Astrocyte (in vitro differentiated cells and primary cell): Measurements from ENCODE around the gene UBL4B. TPM values are rescaled to one million over a fixed set of nuclear protein-coding genes. Genes with fewer than 3 reads are reported as not detected.

ENCODE experiments used
- DNase-seq: peaks from one replicate; pipeline ENCODE4 v3.0.0-alpha.2; 2010; ENCODE audit warnings: low read depth
- FAIRE-seq: peaks from 2 replicates; lab custom pipeline; 2011; peaks lifted over from hg19 to GRCh38; lab: Jason Lieb, UNC
- H2AFZ ChIP-seq: 2 replicates; pipeline ENCODE4 v1.6.0; 2012; ENCODE audit warnings: low read depth, low read length, inconsistent platforms
- H3K27ac ChIP-seq: 2 replicates; pipeline ENCODE4 v1.5.1; 2011; ENCODE audit warnings: low read depth, low read length, inconsistent platforms
- H3K27me3 ChIP-seq: 2 replicates; pipeline ENCODE4 v1.6.0; 2011; ENCODE audit warnings: low read length, inconsistent platforms; ENCODE audit not compliant: insufficient read depth
- H3K36me3 ChIP-seq: 2 replicates; pipeline ENCODE4 v1.5.1; 2011; ENCODE audit warnings: low read length, inconsistent platforms; ENCODE audit not compliant: insufficient read depth
- H3K4me1 ChIP-seq: 2 replicates; pipeline ENCODE4 v1.5.1; 2011; ENCODE audit warnings: low read length, inconsistent platforms; ENCODE audit not compliant: insufficient read depth
- H3K4me2 ChIP-seq: 2 replicates; pipeline ENCODE4 v1.6.0; 2012; ENCODE audit warnings: low read length, inconsistent platforms
- H3K4me3 ChIP-seq: 2 replicates; pipeline ENCODE4 v1.5.1; 2011; ENCODE audit warnings: low read depth, mild to moderate bottlenecking, low read length, inconsistent platforms; ENCODE audit not compliant: insufficient read depth
- H3K79me2 ChIP-seq: 2 replicates; pipeline ENCODE4 v1.6.0; 2012; ENCODE audit warnings: mild to moderate bottlenecking, low read length, inconsistent platforms; ENCODE audit not compliant: insufficient read depth
- H3K9ac ChIP-seq: 2 replicates; pipeline ENCODE4 v1.6.0; 2012; ENCODE audit warnings: mild to moderate bottlenecking, low read length, inconsistent platforms
- H3K9me3 ChIP-seq: 2 replicates; pipeline ENCODE4 v1.5.1; 2012; ENCODE audit warnings: low read depth, mild to moderate bottlenecking, low read length, inconsistent platforms; ENCODE audit not compliant: insufficient read depth
- H4K20me1 ChIP-seq: 2 replicates; pipeline ENCODE4 v1.6.0; 2012; ENCODE audit warnings: low read length, inconsistent platforms; ENCODE audit not compliant: insufficient read depth
- H3K27ac Mint-ChIP-seq: one replicate; pipeline ENCODE4 v1.8.0; 2021; ENCODE audit warnings: mild to moderate bottlenecking, mixed read lengths; ENCODE audit not compliant: unreplicated experiment
- H3K27me3 Mint-ChIP-seq: one replicate; pipeline ENCODE4 v1.8.0; 2021; ENCODE audit warnings: low read depth, mixed read lengths; ENCODE audit not compliant: unreplicated experiment
- H3K36me3 Mint-ChIP-seq: one replicate; pipeline ENCODE4 v1.8.0; 2021; ENCODE audit warnings: low read depth, mixed read lengths; ENCODE audit not compliant: unreplicated experiment
- H3K4me1 Mint-ChIP-seq: one replicate; pipeline ENCODE4 v1.8.0; 2021; ENCODE audit warnings: low read depth, mixed read lengths; ENCODE audit not compliant: unreplicated experiment
- H3K4me3 Mint-ChIP-seq: one replicate; pipeline ENCODE4 v1.8.0; 2021; ENCODE audit warnings: mild to moderate bottlenecking, moderate library complexity, mixed read lengths; ENCODE audit not compliant: unreplicated experiment
- H3K9me3 Mint-ChIP-seq: one replicate; pipeline ENCODE4 v1.8.0; 2021; ENCODE audit warnings: mild to moderate bottlenecking, mixed read lengths; ENCODE audit not compliant: unreplicated experiment
- EZH2 ChIP-seq: IDR thresholded peaks from 2 replicates; pipeline ENCODE4 v1.6.1; 2012; ENCODE audit warnings: mild to moderate bottlenecking, low read length, inconsistent platforms; ENCODE audit not compliant: insufficient read depth
- total RNA-seq: library from RNA; stranded (reverse); gene quantifications from 2 replicates; pipeline ENCODE4 v1.2.1, GENCODE V29; 2021
- TF ChIP-seq, protein P1 (sequence below): IDR thresholded peaks from 2 replicates; pipeline ENCODE4 v1.5.1; 2011; ENCODE audit warnings: low read depth, mild to moderate bottlenecking, inconsistent platforms, low read length, moderate library complexity; ENCODE audit not compliant: insufficient read depth

The UBL4B gene
- total RNA-seq, 1 donor from 2014 or later: not detected

DNA sequence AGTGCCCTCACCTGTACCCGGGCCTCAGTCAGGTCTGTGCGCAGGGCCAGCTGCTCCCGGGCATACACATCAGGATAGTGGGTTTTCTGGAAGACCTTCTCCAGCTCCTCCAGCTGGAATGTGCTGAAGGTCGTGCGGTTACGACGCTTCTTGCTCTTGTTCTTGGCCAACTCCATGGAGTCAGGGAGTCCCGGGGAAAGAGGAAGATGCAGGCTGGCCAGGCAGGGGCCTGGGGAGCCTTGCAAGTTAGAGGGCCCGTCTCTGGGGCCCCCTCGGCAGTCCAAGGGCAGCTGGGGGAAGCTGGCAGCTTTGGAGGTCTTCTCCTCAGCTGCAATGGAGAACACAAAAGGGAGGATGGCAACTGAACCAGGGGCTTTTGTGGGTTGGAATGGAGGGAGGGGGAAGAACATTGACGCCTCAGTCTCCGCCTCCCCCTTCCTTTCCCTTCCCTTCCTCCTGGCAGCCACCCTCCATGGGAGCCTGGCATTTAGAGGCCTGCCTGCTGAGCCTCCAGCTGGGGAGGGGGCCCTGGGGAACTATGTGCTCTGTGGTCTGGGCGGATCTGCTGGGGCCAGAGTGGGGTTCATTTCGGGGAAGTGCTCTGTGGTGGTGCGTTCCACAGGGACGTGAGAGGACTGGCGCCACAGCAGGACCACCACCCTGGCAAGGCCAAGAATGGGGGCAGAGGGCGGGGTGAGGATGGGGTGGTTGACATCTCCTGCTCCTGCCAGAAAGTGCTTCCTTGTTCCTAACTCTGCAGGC lies 47.5 kb upstream of the UBL4B start:
- Mint-ChIP-seq H3K4me1 (peaks cover 15% of the 10 kb centered on the region), H3K27ac (no peak overlapping the region), H3K36me3 (peaks cover 17% of the 10 kb centered on the region), H3K27me3 (peaks cover 54% of the 10 kb centered on the region), H3K4me3 (no peak overlapping the region), H3K9me3 (peaks cover 8% of the 10 kb centered on the region)
- Histone ChIP-seq H4K20me1 (peaks cover 34% of the 10 kb centered on the region), H3K9me3 (peaks cover 5% of the 10 kb centered on the region), H3K4me1 (no peaks in the 10 kb centered on the region), H3K4me2 (no peak overlapping the region), H3K36me3 (no peaks in the 10 kb centered on the region), H2AFZ (no peak overlapping the region), H3K27me3 (peaks cover 36% of the 10 kb centered on the region), H3K27ac (no peak overlapping the region), H3K4me3 (no peak overlapping the region), H3K9ac (no peak overlapping the region), H3K79me2 (no peaks in the 10 kb centered on the region)
- DNase-seq: no peak
- TF ChIP-seq, protein P1, sequence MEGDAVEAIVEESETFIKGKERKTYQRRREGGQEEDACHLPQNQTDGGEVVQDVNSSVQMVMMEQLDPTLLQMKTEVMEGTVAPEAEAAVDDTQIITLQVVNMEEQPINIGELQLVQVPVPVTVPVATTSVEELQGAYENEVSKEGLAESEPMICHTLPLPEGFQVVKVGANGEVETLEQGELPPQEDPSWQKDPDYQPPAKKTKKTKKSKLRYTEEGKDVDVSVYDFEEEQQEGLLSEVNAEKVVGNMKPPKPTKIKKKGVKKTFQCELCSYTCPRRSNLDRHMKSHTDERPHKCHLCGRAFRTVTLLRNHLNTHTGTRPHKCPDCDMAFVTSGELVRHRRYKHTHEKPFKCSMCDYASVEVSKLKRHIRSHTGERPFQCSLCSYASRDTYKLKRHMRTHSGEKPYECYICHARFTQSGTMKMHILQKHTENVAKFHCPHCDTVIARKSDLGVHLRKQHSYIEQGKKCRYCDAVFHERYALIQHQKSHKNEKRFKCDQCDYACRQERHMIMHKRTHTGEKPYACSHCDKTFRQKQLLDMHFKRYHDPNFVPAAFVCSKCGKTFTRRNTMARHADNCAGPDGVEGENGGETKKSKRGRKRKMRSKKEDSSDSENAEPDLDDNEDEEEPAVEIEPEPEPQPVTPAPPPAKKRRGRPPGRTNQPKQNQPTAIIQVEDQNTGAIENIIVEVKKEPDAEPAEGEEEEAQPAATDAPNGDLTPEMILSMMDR: no peak
- no peak for TF ChIP-seq EZH2
- no peak for FAIRE-seq

DNA sequence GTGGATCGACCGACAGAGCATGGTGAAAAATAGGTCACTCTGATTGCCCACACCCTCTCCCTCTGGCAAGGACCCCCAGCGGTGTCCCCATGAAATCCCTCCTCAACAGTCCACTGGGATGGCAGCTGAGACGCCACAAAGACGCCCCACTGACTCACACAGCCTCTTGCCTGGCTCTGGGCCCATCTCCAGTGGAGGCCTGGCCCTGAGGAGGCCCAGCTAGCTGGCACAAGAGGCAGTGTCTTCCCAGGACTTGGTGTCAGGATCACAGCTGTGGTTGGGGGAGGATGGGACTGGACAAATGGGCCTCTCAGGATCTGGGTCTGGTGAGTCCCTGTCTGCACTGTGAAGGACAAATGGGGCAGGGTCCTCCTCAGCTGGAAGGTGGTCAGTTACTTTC lies 46.4 kb upstream of the UBL4B start:
- Histone ChIP-seq H3K9ac (no peak overlapping the region), H3K36me3 (no peaks in the 10 kb centered on the region), H3K9me3 (peaks cover 5% of the 10 kb centered on the region), H3K4me2 (no peak overlapping the region), H3K79me2 (no peaks in the 10 kb centered on the region), H3K27ac (no peak overlapping the region), H4K20me1 (peaks cover 26% of the 10 kb centered on the region), H3K27me3 (peaks cover 42% of the 10 kb centered on the region), H2AFZ (no peak overlapping the region), H3K4me3 (no peak overlapping the region), H3K4me1 (no peaks in the 10 kb centered on the region)
- FAIRE-seq: no peak
- peaks cover 8% of the 10 kb centered on the region for H3K9me3 Mint-ChIP-seq
- peaks cover 58% of the 10 kb centered on the region for H3K27me3 Mint-ChIP-seq
- TF ChIP-seq EZH2: no peak
- TF ChIP-seq, protein P1: no peak
- no peak overlapping the region for H3K27ac Mint-ChIP-seq
- H3K4me3 Mint-ChIP-seq: no peak overlapping the region
- peaks cover 15% of the 10 kb centered on the region for H3K36me3 Mint-ChIP-seq
- peaks cover 15% of the 10 kb centered on the region for H3K4me1 Mint-ChIP-seq
- no peak for DNase-seq

DNA sequence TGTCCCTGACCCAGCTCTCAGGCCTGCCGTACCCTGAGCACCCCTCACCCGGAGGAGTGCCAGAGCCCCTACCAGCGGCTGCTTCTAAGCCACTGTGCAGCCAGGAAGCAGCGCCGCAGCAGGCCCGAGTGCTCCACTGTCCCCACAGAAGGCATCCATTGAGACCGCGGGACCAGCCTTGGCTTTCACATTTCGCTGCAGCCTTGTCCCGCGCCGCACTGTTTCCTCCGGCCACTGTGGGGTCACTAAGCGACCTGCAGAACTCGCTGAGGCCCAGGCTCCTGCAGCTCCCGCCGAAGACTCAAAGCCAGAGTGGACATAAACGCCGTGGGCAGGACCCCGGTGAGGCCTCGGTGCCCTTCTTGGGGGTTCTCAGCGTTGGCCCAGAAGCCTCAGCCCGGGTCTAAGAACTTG lies 44.8 kb upstream of the UBL4B start:
- FAIRE-seq (no peak), DNase-seq (no peak)
- Histone ChIP-seq H3K4me2 (no peak overlapping the region), H2AFZ (no peak overlapping the region), H3K27ac (no peak overlapping the region), H3K79me2 (no peaks in the 10 kb centered on the region), H3K4me3 (no peak overlapping the region), H3K4me1 (no peaks in the 10 kb centered on the region), H3K9me3 (peaks cover 8% of the 10 kb centered on the region), H3K9ac (no peak overlapping the region), H4K20me1 (peaks cover 24% of the 10 kb centered on the region), H3K36me3 (no peaks in the 10 kb centered on the region), H3K27me3 (peaks cover 59% of the 10 kb centered on the region)
- peaks cover 7% of the 10 kb centered on the region for H3K4me1 Mint-ChIP-seq
- no peak overlapping the region for H3K4me3 Mint-ChIP-seq
- H3K27ac Mint-ChIP-seq: no peak overlapping the region
- TF ChIP-seq, protein P1: no peak
- TF ChIP-seq EZH2: peak; percentile 19
- H3K9me3 Mint-ChIP-seq: peaks cover 10% of the 10 kb centered on the region
- peaks cover 5% of the 10 kb centered on the region for H3K36me3 Mint-ChIP-seq
- H3K27me3 Mint-ChIP-seq: peaks cover 74% of the 10 kb centered on the region
